Activated CD8-positive, alpha-beta T cell treated with anti-CD3 and anti-CD28 coated beads for 36 hours (primary cell): Measurements from ENCODE around the gene SMAD5. TPM values are rescaled to one million over a fixed set of nuclear protein-coding genes. Genes with fewer than 3 reads are reported as not detected.

Experiments
- ATAC-seq: fragments of 200-7000 bp; cut with Tn5 transposase; one replicate; pipeline ENCODE4 v1.10.0; 2021; ENCODE audit warnings: mild to moderate bottlenecking, moderate library complexity
- CTCF ChIA-PET: fragments of 350-600 bp; sonication (Branson Sonifier 250); formaldehyde crosslinking; loops from one replicate; lab custom pipeline; 2021; ENCODE audit warnings: antibody characterized with exemption; lab: Charles Lee
- POLR2A ChIA-PET: fragments of 350-600 bp; sonication (Branson Sonifier 250); formaldehyde crosslinking; loops from one replicate; lab custom pipeline; 2021; ENCODE audit warnings: antibody characterized with exemption; lab: Charles Lee
- DNase-seq: peaks from one replicate; pipeline ENCODE4 v3.0.0-alpha.2; 2020
- H3K27ac Mint-ChIP-seq: one replicate; pipeline ENCODE4 v1.8.0; 2021; ENCODE audit warnings: mild to moderate bottlenecking, mixed read lengths
- H3K27me3 Mint-ChIP-seq: one replicate; pipeline ENCODE4 v1.8.0; 2021; ENCODE audit warnings: mixed read lengths
- H3K36me3 Mint-ChIP-seq: one replicate; pipeline ENCODE4 v1.8.0; 2021; ENCODE audit warnings: low read depth, mixed read lengths
- H3K4me1 Mint-ChIP-seq: one replicate; pipeline ENCODE4 v1.8.0; 2021; ENCODE audit warnings: low read depth, mixed read lengths
- H3K4me3 Mint-ChIP-seq: one replicate; pipeline ENCODE4 v1.8.0; 2021; ENCODE audit warnings: mild to moderate bottlenecking, moderate library complexity, mixed read lengths
- H3K9me3 Mint-ChIP-seq: one replicate; pipeline ENCODE4 v1.8.0; 2021; ENCODE audit warnings: mixed read lengths
- intact Hi-C: fragments of 100-400 bp; cut with micrococcal nuclease; formaldehyde crosslinking; loops from one replicate; pipeline ENCODE4 v1.10.0; 2022
- total RNA-seq, 2 experiments: library from RNA; stranded (reverse); gene quantifications; one replicate each; pipeline ENCODE4 v1.2.3, GENCODE V29; 2021
- TF ChIP-seq, protein P1 (sequence below): fragments of 200-600 bp; IDR thresholded peaks from one replicate; pipeline ENCODE4 v1.8.0; 2022; ENCODE audit warnings: antibody characterized with exemption, mild to moderate bottlenecking

SMAD5 gene
- total RNA-seq, 2 experiments from 2014 or later: 12.4 to 12.5 TPM

DNA sequence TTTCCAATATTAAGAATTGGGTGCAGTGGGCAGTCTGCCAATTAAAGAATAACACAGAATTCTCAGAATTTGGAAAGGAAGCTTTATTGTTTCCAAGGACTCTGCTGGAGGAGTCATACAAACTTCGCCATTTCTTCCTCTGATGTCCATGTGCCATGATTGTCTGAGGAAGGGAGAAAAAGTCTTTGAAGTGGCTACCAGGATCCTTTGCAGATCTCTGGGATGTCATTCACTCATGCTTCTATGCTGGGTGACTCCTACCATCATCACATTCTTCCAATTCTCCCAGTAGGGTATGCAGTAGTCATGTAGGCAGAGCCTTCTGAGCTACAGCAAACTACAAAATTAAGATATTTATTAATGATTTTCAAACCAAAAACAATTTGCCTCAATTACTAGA lies 3.2 kb upstream of the SMAD5 start:
- DNase-seq: no peak
- Mint-ChIP-seq H3K27me3 (peaks cover 23% of the 10 kb centered on the region), H3K4me3 (no peak overlapping the region), H3K4me1 (peaks cover 8% of the 10 kb centered on the region), H3K9me3 (no peaks in the 10 kb centered on the region), H3K27ac (no peak overlapping the region), H3K36me3 (no peaks in the 10 kb centered on the region)
- ChIA-PET CTCF (no interaction called here), POLR2A (no interaction called here)
- TF ChIP-seq, protein P1, sequence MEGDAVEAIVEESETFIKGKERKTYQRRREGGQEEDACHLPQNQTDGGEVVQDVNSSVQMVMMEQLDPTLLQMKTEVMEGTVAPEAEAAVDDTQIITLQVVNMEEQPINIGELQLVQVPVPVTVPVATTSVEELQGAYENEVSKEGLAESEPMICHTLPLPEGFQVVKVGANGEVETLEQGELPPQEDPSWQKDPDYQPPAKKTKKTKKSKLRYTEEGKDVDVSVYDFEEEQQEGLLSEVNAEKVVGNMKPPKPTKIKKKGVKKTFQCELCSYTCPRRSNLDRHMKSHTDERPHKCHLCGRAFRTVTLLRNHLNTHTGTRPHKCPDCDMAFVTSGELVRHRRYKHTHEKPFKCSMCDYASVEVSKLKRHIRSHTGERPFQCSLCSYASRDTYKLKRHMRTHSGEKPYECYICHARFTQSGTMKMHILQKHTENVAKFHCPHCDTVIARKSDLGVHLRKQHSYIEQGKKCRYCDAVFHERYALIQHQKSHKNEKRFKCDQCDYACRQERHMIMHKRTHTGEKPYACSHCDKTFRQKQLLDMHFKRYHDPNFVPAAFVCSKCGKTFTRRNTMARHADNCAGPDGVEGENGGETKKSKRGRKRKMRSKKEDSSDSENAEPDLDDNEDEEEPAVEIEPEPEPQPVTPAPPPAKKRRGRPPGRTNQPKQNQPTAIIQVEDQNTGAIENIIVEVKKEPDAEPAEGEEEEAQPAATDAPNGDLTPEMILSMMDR: no peak
- intact Hi-C loops: no loop called here
- ATAC-seq: no peak

DNA sequence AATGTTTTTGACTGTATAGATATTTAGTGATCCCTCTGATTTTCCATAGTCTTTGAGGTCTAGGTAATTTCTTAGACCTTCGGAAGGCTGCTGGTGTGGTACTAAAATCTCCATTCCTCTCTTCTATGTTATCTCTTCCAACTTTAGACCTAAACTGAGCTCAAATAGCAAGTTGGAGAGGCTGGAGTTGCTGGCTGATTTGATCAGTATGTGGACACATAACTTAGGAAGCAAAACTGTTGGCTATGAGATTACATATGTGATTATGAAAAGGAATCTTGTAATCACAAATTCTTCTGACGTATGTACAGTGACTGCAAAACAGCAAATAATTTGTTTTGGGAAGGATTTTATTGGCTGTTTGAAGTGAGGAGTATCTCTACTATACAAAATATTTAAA lies 2.1 kb upstream of the SMAD5 start:
- no peaks in the 10 kb centered on the region for H3K9me3 Mint-ChIP-seq
- intact Hi-C loops: no loop called here
- POLR2A ChIA-PET: no interaction called here
- H3K36me3 Mint-ChIP-seq: no peaks in the 10 kb centered on the region
- peaks cover 17% of the 10 kb centered on the region for H3K4me1 Mint-ChIP-seq
- DNase-seq: no peak
- H3K27me3 Mint-ChIP-seq: peaks cover 22% of the 10 kb centered on the region
- TF ChIP-seq, protein P1: no peak
- CTCF ChIA-PET: no interaction called here
- H3K27ac Mint-ChIP-seq: no peak overlapping the region
- no peak overlapping the region for H3K4me3 Mint-ChIP-seq
- no peak for ATAC-seq

DNA sequence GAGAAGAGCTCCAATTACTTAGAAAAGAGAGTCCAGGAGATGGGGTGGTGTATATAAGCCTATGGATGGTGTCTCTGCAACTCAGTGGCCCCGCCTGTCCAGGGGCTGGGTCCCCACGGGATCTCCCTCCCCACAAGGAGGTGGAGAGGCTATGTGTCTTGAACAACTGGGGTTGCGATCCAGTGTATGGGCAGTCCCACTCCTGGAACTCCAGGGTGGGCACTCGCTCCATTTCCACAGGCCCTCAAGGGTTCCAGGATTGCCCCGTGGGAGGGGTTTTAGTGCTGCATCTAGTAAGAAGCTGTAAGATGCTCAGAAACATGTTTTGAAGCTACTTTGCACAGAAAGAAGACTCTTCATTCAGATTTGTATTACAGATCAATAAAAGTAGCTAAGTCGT lies 558 bp upstream of the SMAD5 start:
- Mint-ChIP-seq H3K36me3 (peaks cover 2% of the 10 kb centered on the region), H3K4me3 (peak overlapping the region; percentile 79), H3K27me3 (peaks cover 12% of the 10 kb centered on the region), H3K9me3 (no peaks in the 10 kb centered on the region), H3K4me1 (peaks cover 22% of the 10 kb centered on the region), H3K27ac (peak overlapping the region; percentile 74)
- POLR2A ChIA-PET: no interaction called here
- ATAC-seq (peak; percentile 21), DNase-seq (peak; percentile 23)
- intact Hi-C loops: no loop called here
- TF ChIP-seq, protein P1: no peak
- CTCF ChIA-PET: interaction anchor here (0.9 to 1.4 kb wide), 3 partner anchors 22 to 241 kb away, joined by 3 to 5 read pairs (median 3); no protein-coding TSS in a partner anchor

DNA sequence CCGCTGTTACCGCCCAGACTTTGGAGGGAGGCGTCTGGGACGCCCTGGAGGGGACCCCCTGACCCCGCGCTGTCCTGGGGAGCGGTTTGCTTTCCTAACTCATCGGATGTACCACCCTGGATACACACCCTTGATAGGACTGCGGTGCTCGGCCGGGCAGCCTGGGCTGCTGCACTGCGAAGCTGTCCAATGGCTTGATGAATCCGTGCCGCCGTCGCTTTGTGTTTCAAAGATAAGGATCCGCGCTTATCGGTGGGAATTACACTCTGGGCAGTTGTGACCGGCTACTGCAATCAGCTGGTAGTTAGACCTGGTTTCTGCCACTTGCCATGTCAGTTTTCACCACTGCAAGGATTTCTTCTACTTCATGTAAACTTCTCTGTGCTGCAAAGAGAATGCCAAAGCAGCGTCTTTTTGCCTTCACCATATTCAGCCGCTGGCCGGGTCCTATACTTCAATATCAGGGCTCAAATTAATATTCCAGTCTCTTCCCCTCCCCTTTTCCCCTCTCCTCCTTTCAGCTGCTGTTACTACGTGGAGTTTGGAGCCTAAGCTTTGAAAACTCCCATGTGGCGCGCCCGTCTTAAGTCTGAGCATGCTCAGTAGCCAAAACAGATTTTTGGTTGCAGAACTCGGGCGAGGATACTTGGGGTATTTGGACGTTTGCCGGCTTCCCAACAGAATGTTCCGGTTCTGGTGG lies 727 bp downstream of the SMAD5 start:
- ChIA-PET POLR2A (interaction anchor here (0.7 to 1.5 kb wide), 2 partner anchors 19 to 1465 kb away, joined by 3 read pairs; no protein-coding TSS in a partner anchor), CTCF (interaction anchor here (1.4 kb wide), 1 partner anchor 52 kb away, joined by 5 read pairs; no protein-coding TSS in a partner anchor)
- Mint-ChIP-seq H3K4me3 (peak overlapping the region; percentile 91), H3K36me3 (peaks cover 2% of the 10 kb centered on the region), H3K27ac (peak overlapping the region; percentile 77), H3K4me1 (peaks cover 31% of the 10 kb centered on the region), H3K9me3 (no peaks in the 10 kb centered on the region), H3K27me3 (peaks cover 7% of the 10 kb centered on the region)
- TF ChIP-seq, protein P1: no peak
- intact Hi-C loops: no loop called here
- DNase-seq (peak; percentile 41), ATAC-seq (peak; percentile 50)

DNA sequence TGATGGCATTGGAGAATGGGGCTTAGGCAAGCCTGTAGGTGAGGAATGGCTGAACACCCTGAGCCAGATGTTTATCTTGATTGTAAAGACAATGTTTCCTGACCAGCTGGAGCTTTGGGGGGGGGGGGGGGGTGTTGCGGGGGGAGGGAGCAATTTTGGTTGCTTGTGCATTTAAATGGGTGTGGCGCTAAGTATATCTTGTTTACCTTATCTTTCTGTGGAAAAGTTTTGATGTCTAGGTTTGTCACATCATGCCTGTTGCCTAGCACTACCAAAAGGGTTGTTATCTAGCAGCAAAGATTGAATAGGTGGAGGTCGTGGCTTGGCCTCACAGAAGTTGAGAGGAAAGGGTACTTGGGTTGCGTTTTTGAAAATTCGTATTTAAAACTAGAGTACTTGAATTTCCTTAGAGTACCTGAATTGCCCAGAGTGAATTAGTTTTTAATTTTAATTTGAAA lies 1.3 kb downstream of the SMAD5 start:
- ChIA-PET POLR2A (interaction anchor here (0.7 to 1.5 kb wide), 2 partner anchors 18 to 1465 kb away, joined by 3 read pairs; no protein-coding TSS in a partner anchor), CTCF (no interaction called here)
- peaks cover 2% of the 10 kb centered on the region for H3K36me3 Mint-ChIP-seq
- H3K4me3 Mint-ChIP-seq: peak overlapping the region; percentile 91
- H3K27me3 Mint-ChIP-seq: peaks cover 7% of the 10 kb centered on the region
- TF ChIP-seq, protein P1: no peak
- peaks cover 35% of the 10 kb centered on the region for H3K4me1 Mint-ChIP-seq
- intact Hi-C loops: no loop called here
- DNase-seq: no peak
- no peaks in the 10 kb centered on the region for H3K9me3 Mint-ChIP-seq
- no peak overlapping the region for H3K27ac Mint-ChIP-seq
- ATAC-seq: no peak
